Retina (tissue), 1 donor: ENCODE data around the gene TNS1.
"Not testable (repeated sequence)": the region's sequence is repeated elsewhere in the genome, so short reads cannot be mapped to it uniquely, and the experiment has no call there.

Source experiments
- DNase-seq: peaks from one replicate; pipeline ENCODE4 v3.0.0-alpha.2; 2016

TNS1 gene

DNA sequence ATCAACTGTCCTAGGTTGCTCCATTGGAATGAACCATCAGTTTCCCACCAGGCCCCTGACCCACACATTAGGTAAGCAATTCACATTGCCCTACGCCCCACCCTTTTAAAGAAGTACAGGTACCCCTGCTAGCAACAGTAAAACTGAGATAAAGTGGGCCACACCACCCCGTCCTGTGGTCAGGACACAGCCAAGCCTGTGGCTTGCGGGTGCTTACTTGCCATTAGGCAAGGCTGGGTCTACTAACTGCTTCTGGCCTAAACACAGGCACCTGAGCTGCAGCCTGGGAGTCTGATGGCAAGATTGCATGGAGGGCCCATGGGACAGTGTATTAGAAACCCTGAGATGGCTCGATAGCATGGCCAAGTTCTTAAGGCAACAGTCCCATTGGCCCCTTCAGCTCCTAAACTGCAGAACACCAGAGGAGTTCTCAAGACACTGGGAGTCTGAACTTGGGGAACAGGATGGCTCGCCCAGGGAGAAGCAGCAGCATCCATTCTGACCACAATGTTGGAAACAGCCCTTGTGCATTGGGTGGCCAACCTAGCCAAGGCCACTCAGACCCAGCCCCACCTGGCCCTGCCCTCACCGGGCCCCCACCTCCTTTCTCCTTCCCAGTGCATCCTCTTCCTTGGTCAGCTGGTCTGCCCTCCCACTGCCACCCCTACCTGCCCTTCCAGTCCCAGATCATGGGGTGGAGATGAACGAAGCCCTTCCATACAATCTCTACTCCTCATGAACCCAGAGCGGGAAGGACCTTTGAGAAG, 177.1 kb downstream of the TNS1 start:
- DNase-seq: no peak

GRCh38 chr2:217824223-217824622, 178.6 kb downstream of the TNS1 start:
- no peak for DNase-seq

GRCh38 chr2:217823626-217824025, 179.2 kb downstream of the TNS1 start:
- DNase-seq: no peak

DNA sequence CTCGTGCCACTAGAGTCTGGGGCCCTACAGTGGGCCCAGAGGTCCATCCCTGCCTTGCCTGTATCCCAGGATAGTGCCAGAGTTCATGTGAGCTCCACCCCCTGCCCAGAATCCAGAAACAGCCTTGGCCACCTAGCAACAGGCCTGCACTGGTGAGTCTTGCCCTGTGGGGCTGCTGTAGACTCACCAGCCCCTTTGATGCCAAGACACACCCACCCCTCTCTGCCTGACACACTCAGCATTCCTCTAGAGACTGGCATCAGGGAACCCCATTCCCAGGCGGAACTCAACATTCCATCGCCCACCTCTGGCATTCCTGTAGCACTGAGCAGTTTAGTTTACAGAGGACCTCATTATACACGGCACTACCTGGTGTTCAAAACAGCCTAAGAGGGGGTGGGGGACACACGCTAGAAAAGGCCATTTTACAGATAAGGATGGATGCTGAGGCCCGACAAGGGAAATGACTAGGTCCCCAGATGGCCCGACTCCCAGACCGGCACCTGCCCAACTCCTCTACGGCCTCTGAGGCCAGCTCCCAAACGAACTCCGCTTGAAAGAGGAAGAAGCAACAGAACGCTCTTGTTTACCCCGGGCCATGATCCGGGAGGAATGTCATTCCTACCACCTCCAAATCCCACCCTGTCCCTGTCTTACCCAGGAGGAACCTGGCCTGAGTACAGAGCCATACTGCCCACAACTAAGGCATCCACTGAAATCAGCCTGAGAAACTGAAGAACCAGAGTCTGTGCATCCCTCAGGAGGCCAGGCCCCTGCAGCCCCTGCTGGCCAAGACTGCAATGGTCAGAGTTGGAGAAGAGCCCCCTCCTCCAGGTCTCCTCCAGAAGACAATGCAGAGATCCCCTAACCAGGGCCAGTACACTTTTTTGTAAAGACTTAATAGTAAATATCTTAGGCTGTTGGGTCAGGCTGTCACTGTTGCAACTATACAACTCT, 180.2 kb downstream of the TNS1 start:
- no peak for DNase-seq

DNA sequence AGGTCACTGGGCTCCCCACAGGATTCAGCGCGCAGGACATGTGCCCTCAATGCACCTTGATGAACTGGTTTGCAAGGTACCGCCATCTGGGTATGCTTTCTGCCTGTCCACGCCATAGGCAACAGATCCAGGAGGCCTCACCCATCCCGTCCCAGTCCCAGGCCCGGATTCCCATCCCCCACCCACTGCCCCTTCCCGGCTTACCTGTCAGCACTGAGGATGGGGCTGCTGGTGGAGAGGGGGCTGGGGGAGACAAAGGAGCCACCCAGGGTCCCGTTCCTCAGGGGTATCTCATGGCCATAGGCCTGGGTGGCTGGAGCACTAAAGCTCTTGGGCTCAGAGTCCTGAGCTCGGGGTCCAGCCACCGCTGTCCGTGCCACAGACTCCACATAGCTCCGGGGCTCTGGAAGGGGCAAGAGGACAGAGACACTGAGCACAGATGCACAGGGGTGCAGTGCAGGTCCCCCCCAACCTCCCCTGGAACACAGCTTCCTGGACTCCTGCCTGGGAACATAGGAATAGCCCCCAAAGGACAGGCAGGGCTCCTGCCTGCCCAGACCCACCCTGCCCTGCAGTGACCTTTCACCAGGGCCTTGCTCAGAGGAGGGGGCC, 181.2 kb downstream of the TNS1 start:
- DNase-seq: no peak

DNA sequence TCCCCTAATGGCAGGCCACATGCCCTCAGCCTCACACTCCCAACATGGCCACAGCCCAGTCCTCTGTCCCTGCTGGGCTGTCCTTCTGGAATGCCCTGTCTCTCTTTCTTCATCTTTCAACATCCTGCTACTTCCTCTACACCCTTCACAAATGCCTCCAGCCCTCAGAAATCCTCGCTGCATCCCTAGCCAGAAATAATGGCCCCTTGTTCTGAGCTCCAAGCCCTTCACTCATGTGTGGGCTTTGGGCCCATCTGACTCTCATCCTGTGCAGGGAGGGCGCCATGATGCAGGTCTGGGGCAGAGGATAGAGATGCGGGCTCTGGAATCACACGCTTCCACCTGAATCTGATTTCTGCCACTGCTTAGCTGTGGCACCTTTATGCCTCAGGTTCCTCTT, 181.9 kb downstream of the TNS1 start:
- no peak for DNase-seq

GRCh38 chr2:217820091-217820819, 182.5 kb downstream of the TNS1 start:
- no peak for DNase-seq

DNA sequence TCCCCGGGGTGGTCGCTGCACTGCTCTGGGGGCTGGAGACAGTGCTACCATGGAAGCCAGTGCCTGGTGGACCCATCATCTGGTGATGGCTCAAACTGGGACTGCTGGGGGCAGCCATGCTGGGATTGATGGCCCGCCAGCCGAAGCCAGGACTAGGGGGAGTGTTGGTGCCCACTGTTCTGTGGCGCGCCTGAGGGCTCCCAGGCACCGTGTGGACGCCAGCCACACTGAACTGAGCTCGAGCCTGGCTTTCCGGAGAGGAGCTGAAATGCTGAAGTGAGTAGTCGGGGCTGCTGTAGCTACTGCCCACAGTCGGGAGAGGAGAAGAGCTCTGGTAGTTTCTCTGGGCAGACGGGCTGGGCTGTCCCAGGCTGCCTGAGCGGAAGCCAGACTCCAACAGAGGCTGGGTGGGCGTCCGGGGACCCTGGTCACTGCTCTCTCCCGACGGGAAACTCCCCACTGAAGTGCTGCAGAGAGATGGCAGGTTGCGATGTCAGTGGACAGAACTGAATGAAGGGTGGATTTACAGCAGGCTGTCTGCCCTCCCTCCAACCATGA, 184.4 kb downstream of the TNS1 start:
- DNase-seq: no peak

DNA sequence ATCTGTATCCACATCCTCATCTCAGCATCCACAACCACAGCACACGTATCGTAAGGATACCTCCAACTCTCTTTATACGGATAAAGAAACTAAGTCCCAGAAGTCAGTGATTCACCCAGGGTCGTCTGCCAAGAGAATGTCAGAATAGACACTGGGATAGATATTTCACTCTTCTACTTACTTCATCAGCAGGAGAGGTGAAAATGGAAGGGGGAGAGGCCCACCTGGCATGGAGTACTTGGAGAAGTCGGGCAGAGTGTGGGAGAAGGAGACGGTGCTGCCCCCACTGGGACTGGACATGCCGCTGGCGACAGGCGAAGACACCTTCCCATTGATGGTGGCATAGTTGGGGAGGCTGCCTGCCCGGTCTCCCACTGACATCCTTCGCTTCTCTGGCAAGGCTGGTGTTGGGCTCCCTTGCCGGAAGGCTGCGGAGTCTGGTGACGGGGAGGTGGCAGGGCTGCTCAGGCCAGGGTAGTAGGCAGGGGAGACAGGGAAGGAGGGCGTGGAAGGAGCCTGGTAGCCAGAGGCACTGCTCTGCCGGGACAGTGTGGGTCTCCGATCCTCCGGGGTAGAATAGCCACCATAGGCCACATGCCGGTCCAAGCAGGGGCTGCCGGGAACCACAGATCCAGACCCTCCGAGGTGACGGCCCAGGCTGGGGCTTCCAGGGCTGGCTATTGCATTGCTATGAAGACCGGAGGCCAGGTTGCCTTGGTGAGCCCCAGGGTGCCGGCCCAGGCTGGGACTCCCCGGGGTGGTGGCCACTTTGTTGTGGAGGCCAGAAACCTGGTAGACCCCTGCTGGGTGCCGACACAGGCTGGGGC, 185.1 kb downstream of the TNS1 start:
- DNase-seq: no peak

DNA sequence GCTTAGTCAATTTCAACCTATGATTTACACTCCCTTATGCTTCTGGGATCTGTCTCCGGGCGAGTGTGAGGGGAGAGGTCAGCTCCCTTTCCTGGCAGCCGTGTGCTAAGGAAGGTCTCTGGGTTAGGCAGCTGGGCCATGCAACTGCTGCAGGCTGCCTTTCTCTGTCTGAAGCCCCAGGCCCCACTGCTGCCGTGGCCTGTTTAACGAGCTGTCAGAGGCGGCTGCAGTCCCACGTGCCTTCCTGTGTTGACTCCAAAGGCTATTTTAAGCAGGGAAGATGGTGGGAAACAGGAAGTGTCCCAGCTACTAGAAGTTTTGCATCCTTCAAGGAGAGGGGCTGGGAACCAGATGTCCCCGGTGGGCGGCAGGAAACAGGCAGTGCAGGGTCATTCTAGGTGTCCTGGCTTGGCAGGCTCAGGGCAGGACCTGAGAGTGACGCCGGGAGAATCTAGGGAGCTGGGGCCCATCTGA, 186.4 kb downstream of the TNS1 start:
- no peak for DNase-seq

GRCh38 chr2:217813828-217814227, 189.0 kb downstream of the TNS1 start:
- no peak for DNase-seq

- no peak for DNase-seq
Observed at GRCh38 chr2:217812170-217812569, 190.6 kb downstream of the TNS1 start.

- DNase-seq: no peak
Observed at GRCh38 chr2:217810260-217810659, 192.5 kb downstream of the TNS1 start.

- DNase-seq: no peak
Observed at GRCh38 chr2:217809736-217810135, 193.1 kb downstream of the TNS1 start.

DNA sequence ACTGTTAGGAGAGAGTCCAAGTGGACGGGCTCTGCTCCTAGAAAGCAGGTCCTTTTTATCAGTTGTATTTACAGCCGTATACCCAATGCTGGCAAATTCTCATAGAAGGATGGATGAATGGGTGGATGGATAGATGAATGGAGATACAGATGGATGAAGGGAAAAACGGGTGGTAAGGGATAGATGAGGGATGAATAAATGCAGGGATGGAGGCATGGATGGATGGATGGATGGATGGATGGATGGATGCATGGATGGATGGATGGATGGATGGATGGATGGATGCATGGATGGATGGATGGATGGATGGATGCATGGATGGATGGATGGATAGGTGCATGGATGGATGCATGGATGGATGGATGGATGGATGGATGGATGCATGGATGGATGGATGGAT, 193.8 kb downstream of the TNS1 start:
- DNase-seq: not testable (repeated sequence)

- DNase-seq: peak; percentile 74
Observed at GRCh38 chr2:217808326-217808725, 194.5 kb downstream of the TNS1 start.

GRCh38 chr2:217807753-217808152, 195.0 kb downstream of the TNS1 start:
- DNase-seq: no peak

- no peak for DNase-seq
Observed at GRCh38 chr2:217807025-217807424, 195.8 kb downstream of the TNS1 start.

DNA sequence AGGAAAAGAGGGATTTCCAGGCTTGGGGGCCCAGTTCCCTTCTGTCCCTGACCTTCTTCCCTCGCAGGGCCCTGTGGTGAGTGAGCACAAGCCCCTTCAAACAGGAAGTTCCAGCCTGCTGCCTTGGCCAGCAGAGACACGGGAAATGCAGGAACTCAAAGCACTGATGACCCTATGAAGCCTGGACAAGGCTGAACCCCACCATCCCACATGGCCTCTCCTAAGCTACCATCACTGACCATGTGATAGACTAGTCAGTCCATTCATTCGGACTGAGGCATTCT, 196.4 kb downstream of the TNS1 start:
- DNase-seq: no peak

GRCh38 chr2:217805668-217806481, 196.9 kb downstream of the TNS1 start:
- no peak for DNase-seq
